HEK293 (cell line): ENCODE results near the gene MTFR1L.

Experiments used
- EGR2 ChIP-seq: fragments of 450-650 bp; formaldehyde crosslinking; IDR thresholded peaks from 2 replicates; pipeline ENCODE4 v1.5.1; 2016; ENCODE audit warnings: low read depth, missing biosample characterization, missing genetic modification characterization
- ELK4 ChIP-seq: IDR thresholded peaks from 2 replicates; pipeline ENCODE4 v1.6.1; 2011; ENCODE audit warnings: mild to moderate bottlenecking, low read depth, low read length, borderline replicate concordance
- HOXA7 ChIP-seq: sonication (generic); formaldehyde crosslinking; IDR thresholded peaks from 2 replicates; pipeline ENCODE4 v1.8.1; 2022; ENCODE audit warnings: missing genetic modification reagents, borderline replicate concordance
- MYNN ChIP-seq: fragments of 450-650 bp; formaldehyde crosslinking; IDR thresholded peaks from 2 replicates; pipeline ENCODE4 v1.5.1; 2016; ENCODE audit warnings: missing biosample characterization, missing genetic modification characterization, borderline replicate concordance
- PATZ1 ChIP-seq: fragments of 450-650 bp; formaldehyde crosslinking; IDR thresholded peaks from 2 replicates; pipeline ENCODE4 v1.5.1; 2016; ENCODE audit warnings: missing biosample characterization, missing genetic modification characterization
- PRDM1 ChIP-seq: fragments of 450-650 bp; formaldehyde crosslinking; IDR thresholded peaks from 2 replicates; pipeline ENCODE4; 2016; ENCODE audit warnings: missing biosample characterization, missing genetic modification characterization
- PRDM2 ChIP-seq: fragments of 450-650 bp; formaldehyde crosslinking; IDR thresholded peaks from 2 replicates; pipeline ENCODE4 v1.5.1; 2016; ENCODE audit warnings: missing biosample characterization, missing genetic modification characterization, borderline replicate concordance
- SALL2 ChIP-seq: fragments of 450-650 bp; formaldehyde crosslinking; IDR thresholded peaks from 2 replicates; pipeline ENCODE4 v1.5.0; 2017; ENCODE audit warnings: missing biosample characterization, mild to moderate bottlenecking, missing genetic modification characterization, borderline replicate concordance
- SCRT2 ChIP-seq: fragments of 450-650 bp; formaldehyde crosslinking; IDR thresholded peaks from 2 replicates; pipeline ENCODE4 v1.5.1; 2016; ENCODE audit warnings: missing biosample characterization, missing genetic modification characterization
- SP7 ChIP-seq: fragments of 450-650 bp; formaldehyde crosslinking; IDR thresholded peaks from 2 replicates; pipeline ENCODE4 v1.5.1; 2016; ENCODE audit warnings: missing biosample characterization, missing genetic modification characterization
- ZBTB48 ChIP-seq: fragments of 450-650 bp; formaldehyde crosslinking; IDR thresholded peaks from 2 replicates; pipeline ENCODE4 v1.5.1; 2016; ENCODE audit warnings: missing biosample characterization, missing genetic modification characterization
- ZNF114 ChIP-seq: fragments of 450-650 bp; formaldehyde crosslinking; IDR thresholded peaks from 2 replicates; pipeline ENCODE4 v1.5.0; 2017; ENCODE audit warnings: missing biosample characterization, missing genetic modification characterization
- ZNF121 ChIP-seq: fragments of 450-650 bp; formaldehyde crosslinking; IDR thresholded peaks from 2 replicates; pipeline ENCODE4 v1.5.1; 2016; ENCODE audit warnings: missing biosample characterization, missing genetic modification characterization
- ZNF19 ChIP-seq: fragments of 450-650 bp; formaldehyde crosslinking; IDR thresholded peaks from 2 replicates; pipeline ENCODE4; 2016; ENCODE audit warnings: missing biosample characterization, missing genetic modification characterization, low read depth
- ZNF23 ChIP-seq: fragments of 450-650 bp; formaldehyde crosslinking; IDR thresholded peaks from 2 replicates; pipeline ENCODE4 v1.5.1; 2016; ENCODE audit warnings: missing biosample characterization, missing genetic modification characterization, borderline replicate concordance
- ZNF266 ChIP-seq: fragments of 450-650 bp; formaldehyde crosslinking; IDR thresholded peaks from 2 replicates; pipeline ENCODE4 v1.5.1; 2016; ENCODE audit warnings: missing biosample characterization, missing genetic modification characterization, low read depth
- ZNF274 ChIP-seq, 2 experiments: fragments of 200-500 bp in 1 of 2; fragments of 450-650 bp in 1 of 2; sonication (Bioruptor generic) in 1 of 2; formaldehyde crosslinking in 1 of 2; IDR thresholded peaks; 2 replicates each; pipeline versions ENCODE4 v1.5.1 to v1.6.1; 2014 to 2016; ENCODE audit warnings: borderline replicate concordance in 1 of 2, inconsistent platforms in 1 of 2, low read length in 1 of 2, missing biosample characterization in 1 of 2, missing genetic modification characterization in 1 of 2
- ZNF324 ChIP-seq: fragments of 450-650 bp; formaldehyde crosslinking; IDR thresholded peaks from 2 replicates; pipeline ENCODE4 v1.5.1; 2016; ENCODE audit warnings: missing biosample characterization, missing genetic modification characterization
- ZNF335 ChIP-seq: fragments of 450-650 bp; formaldehyde crosslinking; conservative IDR thresholded peaks from 2 replicates; pipeline ENCODE4 v1.5.1; 2016; ENCODE audit warnings: missing biosample characterization, missing genetic modification characterization
- ZNF548 ChIP-seq: fragments of 450-650 bp; formaldehyde crosslinking; IDR thresholded peaks from 2 replicates; pipeline ENCODE4 v1.5.1; 2016; ENCODE audit warnings: missing biosample characterization, missing genetic modification characterization
- ZNF549 ChIP-seq: fragments of 450-650 bp; IDR thresholded peaks from 2 replicates; pipeline ENCODE4 v1.5.1; 2018; ENCODE audit warnings: missing biosample characterization, missing genetic modification characterization, mild to moderate bottlenecking, inconsistent platforms, moderate library complexity
- ZNF600 ChIP-seq: fragments of 450-650 bp; formaldehyde crosslinking; IDR thresholded peaks from 2 replicates; pipeline ENCODE4 v1.5.1; 2016; ENCODE audit warnings: missing biosample characterization, missing genetic modification characterization
- ZNF610 ChIP-seq: fragments of 450-650 bp; formaldehyde crosslinking; IDR thresholded peaks from 2 replicates; pipeline ENCODE4 v1.5.1; 2016; ENCODE audit warnings: missing biosample characterization, missing genetic modification characterization, borderline replicate concordance
- ZNF654 ChIP-seq: fragments of 450-650 bp; formaldehyde crosslinking; IDR thresholded peaks from 2 replicates; pipeline ENCODE4 v1.5.1; 2016; ENCODE audit warnings: low read depth, missing biosample characterization, missing genetic modification characterization
- ZNF660 ChIP-seq: fragments of 450-650 bp; IDR thresholded peaks from 2 replicates; pipeline ENCODE4 v1.5.1; 2018; ENCODE audit warnings: missing biosample characterization, mild to moderate bottlenecking, missing genetic modification characterization
- ZNF843 ChIP-seq: fragments of 450-650 bp; formaldehyde crosslinking; IDR thresholded peaks from 2 replicates; pipeline ENCODE4 v1.5.1; 2016; ENCODE audit warnings: missing biosample characterization, missing genetic modification characterization

The MTFR1L gene

DNA sequence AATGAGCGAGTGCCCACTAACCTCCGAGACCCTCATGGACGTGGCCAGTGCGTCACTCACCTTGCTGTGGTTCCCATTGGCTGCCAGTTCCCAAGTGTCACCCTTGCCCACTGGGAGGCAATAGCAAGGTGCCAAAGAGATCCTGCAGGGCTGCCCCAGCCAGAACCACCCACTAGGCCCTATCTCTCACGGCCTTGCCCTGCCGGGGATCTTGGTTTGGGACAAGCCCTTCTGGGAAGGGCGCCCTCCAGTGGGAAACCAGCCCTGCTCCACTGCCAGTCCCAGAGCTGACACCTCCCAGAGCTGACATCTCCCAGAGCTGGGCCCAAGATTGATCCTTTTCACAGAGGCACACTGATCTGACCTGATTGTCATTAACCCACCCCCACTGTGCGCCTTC lies 21.8 kb upstream of the MTFR1L start (continued):
- no peak for TF ChIP-seq ZNF19 (tag by site-specific recombination)
- TF ChIP-seq ZNF660 (tag by site-specific recombination): no peak
- TF ChIP-seq ZNF23 (tag by site-specific recombination): no peak
- no peak for TF ChIP-seq ELK4
- no peak for TF ChIP-seq PRDM1 (tag by site-specific recombination)
- no peak for TF ChIP-seq MYNN (tag by site-specific recombination)
- no peak for TF ChIP-seq ZNF335 (tag by site-specific recombination)
- TF ChIP-seq ZBTB48 (tag by site-specific recombination): peak; percentile 51; the same call in 1 of the 2 replicates
- TF ChIP-seq PRDM2: no peak
- TF ChIP-seq ZNF266 (tag by site-specific recombination): no peak
- TF ChIP-seq ZNF548 (tag by site-specific recombination): no peak
- TF ChIP-seq SALL2 (tag by site-specific recombination): no peak
- TF ChIP-seq ZNF549 (tag by site-specific recombination): no peak
- TF ChIP-seq SP7 (tag by site-specific recombination): 0 out of 2 replicates have a peak, but pooled peaks have one; percentile 22
- no peak for TF ChIP-seq EGR2 (tag by site-specific recombination)
- no peak for TF ChIP-seq ZNF324
- no peak for TF ChIP-seq ZNF274 (IDR thresholded peaks at IDR 0.05; ENCODE audit: low read length)
- TF ChIP-seq ZNF274 (tag by site-specific recombination; IDR thresholded peaks at IDR 0.05; ENCODE audit: borderline replicate concordance): no peak
- no peak for TF ChIP-seq SCRT2 (tag by site-specific recombination)
- TF ChIP-seq ZNF121: peak; percentile 55; the same call in 1 of the 2 replicates
- no peak for TF ChIP-seq HOXA7 (CRISPR knock-in tag)
- no peak for TF ChIP-seq ZNF610 (tag by site-specific recombination)
- TF ChIP-seq ZNF843 (tag by site-specific recombination): no peak
- peak; percentile 45 for TF ChIP-seq PATZ1
- peak; percentile 30 for TF ChIP-seq ZNF654
- no peak for TF ChIP-seq ZNF114 (tag by site-specific recombination)
- TF ChIP-seq ZNF600: peak; percentile 51
